Activated naive CD4-positive, alpha-beta T cell treated with anti-CD3 and anti-CD28 coated beads, Interleukin-2, amount 10 ng/mL, durations not matched to agents 7 days and 5 days (primary cell): ENCODE results near the gene RNLS.

ENCODE experiments used
- CTCF ChIA-PET: fragments of 350-600 bp; sonication (Branson Sonifier 250); formaldehyde crosslinking; loops from one replicate; lab custom pipeline; 2021; ENCODE audit warnings: antibody characterized with exemption; lab: Charles Lee
- DNase-seq: peaks from one replicate; pipeline ENCODE4 v3.0.0-alpha.2; 2020
- H3K27ac Mint-ChIP-seq: one replicate; pipeline ENCODE4 v1.8.0; 2021; ENCODE audit warnings: mild to moderate bottlenecking, moderate library complexity, mixed read lengths
- H3K27me3 Mint-ChIP-seq: one replicate; pipeline ENCODE4 v1.8.0; 2021; ENCODE audit warnings: mild to moderate bottlenecking, mixed read lengths
- H3K36me3 Mint-ChIP-seq: one replicate; pipeline ENCODE4 v1.8.0; 2021; ENCODE audit warnings: mixed read lengths
- H3K4me1 Mint-ChIP-seq: one replicate; pipeline ENCODE4 v1.8.0; 2021; ENCODE audit warnings: mixed read lengths
- H3K4me3 Mint-ChIP-seq: one replicate; pipeline ENCODE4 v1.8.0; 2021; ENCODE audit warnings: mild to moderate bottlenecking, moderate library complexity, mixed read lengths
- H3K9me3 Mint-ChIP-seq: one replicate; pipeline ENCODE4 v1.8.0; 2021; ENCODE audit warnings: mixed read lengths

The RNLS gene

DNA sequence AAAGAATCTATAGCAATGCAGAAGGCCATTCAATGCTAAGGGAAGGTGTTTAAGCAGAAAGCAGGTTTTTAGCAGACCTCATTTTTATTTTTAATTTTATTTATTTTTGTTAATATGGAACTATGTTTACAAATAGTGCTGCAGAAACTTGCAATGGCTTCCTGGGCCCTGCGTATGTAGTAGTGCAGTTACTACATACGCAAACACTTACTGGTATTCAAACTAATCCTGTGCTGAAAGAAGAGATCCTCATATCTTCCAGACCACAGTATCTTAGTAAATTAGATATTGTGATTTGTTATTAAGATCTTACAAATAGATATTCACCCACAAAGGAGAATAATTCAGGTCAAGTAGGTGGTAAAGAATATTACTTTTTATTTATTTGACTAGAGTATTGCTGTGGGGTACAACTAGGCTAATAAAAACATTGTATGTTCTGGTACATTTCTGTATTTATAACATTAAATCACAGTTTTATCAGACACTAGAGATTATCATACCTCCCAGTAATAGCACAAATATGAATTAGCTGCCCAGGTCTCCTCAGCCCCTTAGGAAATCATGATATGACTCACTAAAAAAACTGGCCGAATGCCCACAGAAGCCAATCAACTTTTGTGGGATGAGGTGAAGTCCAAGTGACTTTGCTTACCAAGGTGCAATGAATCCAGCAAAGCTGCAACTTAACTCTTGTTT, 57.6 kb downstream of the RNLS start:
- Mint-ChIP-seq H3K36me3 (no peaks in the 10 kb centered on the region), H3K4me1 (no peaks in the 10 kb centered on the region), H3K4me3 (no peak overlapping the region), H3K27me3 (peaks cover 8% of the 10 kb centered on the region), H3K27ac (no peak overlapping the region), H3K9me3 (no peaks in the 10 kb centered on the region)
- no peak for DNase-seq
- CTCF ChIA-PET = no interaction called here

DNA sequence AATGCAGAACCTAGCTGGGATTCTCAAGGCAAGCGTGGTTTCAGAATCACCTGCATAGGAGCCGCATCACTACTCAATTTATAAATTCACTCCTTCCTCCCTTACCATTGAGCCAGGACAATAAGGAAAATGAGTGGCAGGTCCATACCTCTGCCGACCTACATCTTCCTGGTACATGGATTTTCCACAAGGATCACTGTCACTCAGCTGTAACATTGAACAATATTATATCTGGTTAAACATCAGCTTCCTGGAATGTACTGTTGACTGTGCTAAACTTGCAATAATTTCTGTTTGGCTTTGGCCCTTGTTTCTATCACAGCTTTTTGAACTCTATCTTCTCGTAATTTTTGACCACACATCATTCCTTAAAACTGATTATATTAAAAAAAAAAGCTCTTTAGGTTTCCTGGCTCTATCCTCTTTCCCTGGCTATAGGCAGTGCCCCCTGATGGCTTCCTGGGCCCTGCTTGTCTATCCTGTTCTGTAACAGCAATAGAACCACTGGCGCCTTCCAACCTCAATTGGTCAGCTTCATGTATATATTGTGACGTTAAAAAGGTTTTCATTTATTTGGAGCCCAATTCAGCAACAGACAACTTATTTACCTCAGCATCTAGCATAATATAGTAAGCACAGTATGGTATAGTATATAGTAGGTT, 59.2 kb downstream of the RNLS start:
- H3K36me3 Mint-ChIP-seq = no peaks in the 10 kb centered on the region
- no peak overlapping the region for H3K27ac Mint-ChIP-seq
- H3K9me3 Mint-ChIP-seq = no peaks in the 10 kb centered on the region
- peaks cover 15% of the 10 kb centered on the region for H3K27me3 Mint-ChIP-seq
- CTCF ChIA-PET = interaction anchor here (1.2 kb wide), 1 partner anchor 9 kb away, joined by 4 read pairs; no protein-coding TSS in a partner anchor
- no peak for DNase-seq
- no peak overlapping the region for H3K4me3 Mint-ChIP-seq
- no peaks in the 10 kb centered on the region for H3K4me1 Mint-ChIP-seq

GRCh38 chr10:88522715-88523114, 60.4 kb downstream of the RNLS start:
- H3K4me3 Mint-ChIP-seq = no peak overlapping the region
- CTCF ChIA-PET = interaction anchor here (1.2 kb wide), 1 partner anchor 8 kb away, joined by 4 read pairs; no protein-coding TSS in a partner anchor
- no peaks in the 10 kb centered on the region for H3K4me1 Mint-ChIP-seq
- no peaks in the 10 kb centered on the region for H3K9me3 Mint-ChIP-seq
- no peak for DNase-seq
- no peaks in the 10 kb centered on the region for H3K36me3 Mint-ChIP-seq
- H3K27ac Mint-ChIP-seq = no peak overlapping the region
- peaks cover 15% of the 10 kb centered on the region for H3K27me3 Mint-ChIP-seq

DNA sequence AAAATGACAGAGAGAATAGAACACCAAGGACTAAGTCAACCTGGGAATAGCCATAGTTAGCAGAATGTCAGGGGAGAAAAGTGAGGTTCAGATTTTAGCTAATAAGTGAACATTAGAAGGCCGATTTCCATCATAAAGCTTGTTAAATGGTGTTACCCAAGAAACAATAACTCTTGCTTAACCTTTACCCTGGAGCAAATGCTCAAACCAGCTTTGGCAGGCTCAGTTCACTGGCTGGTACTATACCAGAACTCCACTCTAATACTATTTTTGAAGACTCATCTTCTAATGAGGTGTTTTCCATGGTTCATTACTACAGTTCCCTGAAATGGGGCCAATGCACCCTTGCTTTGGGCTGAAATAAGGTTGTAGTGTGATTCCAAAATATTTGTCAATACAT, 61.3 kb downstream of the RNLS start:
- Mint-ChIP-seq H3K4me1 (no peaks in the 10 kb centered on the region), H3K36me3 (no peaks in the 10 kb centered on the region), H3K4me3 (no peak overlapping the region), H3K27ac (no peak overlapping the region), H3K27me3 (peaks cover 10% of the 10 kb centered on the region), H3K9me3 (no peaks in the 10 kb centered on the region)
- CTCF ChIA-PET = no interaction called here
- no peak for DNase-seq

GRCh38 chr10:88515235-88515634, 67.9 kb downstream of the RNLS start:
- Mint-ChIP-seq H3K4me1 (no peaks in the 10 kb centered on the region), H3K4me3 (no peak overlapping the region)
- CTCF ChIA-PET = interaction anchor here (1.8 kb wide), 1 partner anchor 8 kb away, joined by 4 read pairs; no protein-coding TSS in a partner anchor

GRCh38 chr10:88512599-88512998, 70.5 kb downstream of the RNLS start:
- DNase-seq = no peak
- Mint-ChIP-seq H3K27me3 (no peaks in the 10 kb centered on the region), H3K4me1 (no peaks in the 10 kb centered on the region), H3K4me3 (no peak overlapping the region), H3K9me3 (no peaks in the 10 kb centered on the region), H3K36me3 (no peaks in the 10 kb centered on the region), H3K27ac (no peak overlapping the region)
- CTCF ChIA-PET = no interaction called here

More at GRCh38 chr10:88515235-88515634, 67.9 kb downstream of the RNLS start:
- Mint-ChIP-seq H3K9me3 (no peaks in the 10 kb centered on the region), H3K36me3 (no peaks in the 10 kb centered on the region), H3K27ac (no peak overlapping the region), H3K27me3 (peaks cover 6% of the 10 kb centered on the region)
- DNase-seq = no peak

DNA sequence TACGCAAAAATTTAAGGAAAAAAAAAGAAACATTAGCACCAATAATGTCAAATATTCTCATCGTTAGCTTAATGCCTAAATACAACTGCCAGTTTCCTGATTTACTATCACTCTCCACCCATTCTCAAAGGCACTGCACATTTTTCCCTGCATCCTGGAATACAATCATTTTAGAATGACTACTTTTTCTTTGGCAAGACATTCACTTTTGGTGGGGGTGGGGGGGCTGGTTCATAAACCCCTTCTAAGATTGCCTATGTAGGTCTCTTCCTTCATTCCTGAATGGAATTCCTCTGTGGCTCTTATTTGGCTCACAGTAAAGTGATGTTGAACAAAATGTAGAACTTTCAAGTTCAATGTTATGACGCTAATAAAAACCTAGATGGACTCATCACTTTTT, 74.3 kb downstream of the RNLS start:
- no peak overlapping the region for H3K4me3 Mint-ChIP-seq
- no peaks in the 10 kb centered on the region for H3K4me1 Mint-ChIP-seq
- no peaks in the 10 kb centered on the region for H3K36me3 Mint-ChIP-seq
- peaks cover 5% of the 10 kb centered on the region for H3K27me3 Mint-ChIP-seq
- no peak overlapping the region for H3K27ac Mint-ChIP-seq
- DNase-seq = no peak
- CTCF ChIA-PET = no interaction called here
- no peaks in the 10 kb centered on the region for H3K9me3 Mint-ChIP-seq

DNA sequence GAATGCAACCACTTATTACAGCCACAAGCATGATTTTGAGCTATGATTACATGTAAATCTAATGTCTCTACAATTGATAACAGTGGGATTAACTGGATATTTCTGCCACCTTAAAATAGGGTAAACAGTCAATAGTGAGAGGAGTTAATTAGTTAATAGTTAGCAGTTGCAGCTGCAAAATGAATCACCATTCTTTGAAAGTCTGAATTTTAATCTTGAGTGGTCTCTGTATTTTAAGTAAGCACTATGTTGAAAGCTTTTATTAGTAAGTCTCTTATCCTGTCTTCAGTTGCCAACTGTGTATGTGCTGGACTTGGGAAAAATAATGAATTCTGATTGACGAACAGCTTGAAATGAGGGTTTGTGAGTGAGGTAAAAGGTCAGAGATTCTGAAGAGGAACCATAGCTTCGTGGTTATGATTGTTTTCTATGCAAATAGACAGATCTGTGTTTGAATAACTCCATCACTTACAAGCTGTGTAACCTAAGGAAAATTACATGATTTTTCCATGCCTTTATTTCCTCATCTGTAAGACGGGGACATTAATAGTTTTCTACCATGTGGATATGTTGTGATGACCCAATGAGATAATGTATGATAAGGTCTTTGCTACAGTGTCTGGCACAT, 75.2 kb downstream of the RNLS start:
- CTCF ChIA-PET = no interaction called here
- Mint-ChIP-seq H3K9me3 (no peaks in the 10 kb centered on the region), H3K27me3 (peaks cover 5% of the 10 kb centered on the region), H3K4me3 (no peak overlapping the region), H3K27ac (no peak overlapping the region), H3K36me3 (no peaks in the 10 kb centered on the region), H3K4me1 (no peaks in the 10 kb centered on the region)
- DNase-seq = no peak

GRCh38 chr10:88507404-88507803, 75.7 kb downstream of the RNLS start:
- Mint-ChIP-seq H3K27me3 (peaks cover 5% of the 10 kb centered on the region), H3K36me3 (no peaks in the 10 kb centered on the region), H3K9me3 (no peaks in the 10 kb centered on the region), H3K27ac (no peak overlapping the region), H3K4me3 (no peak overlapping the region), H3K4me1 (no peaks in the 10 kb centered on the region)
- CTCF ChIA-PET = no interaction called here
- DNase-seq = no peak

DNA sequence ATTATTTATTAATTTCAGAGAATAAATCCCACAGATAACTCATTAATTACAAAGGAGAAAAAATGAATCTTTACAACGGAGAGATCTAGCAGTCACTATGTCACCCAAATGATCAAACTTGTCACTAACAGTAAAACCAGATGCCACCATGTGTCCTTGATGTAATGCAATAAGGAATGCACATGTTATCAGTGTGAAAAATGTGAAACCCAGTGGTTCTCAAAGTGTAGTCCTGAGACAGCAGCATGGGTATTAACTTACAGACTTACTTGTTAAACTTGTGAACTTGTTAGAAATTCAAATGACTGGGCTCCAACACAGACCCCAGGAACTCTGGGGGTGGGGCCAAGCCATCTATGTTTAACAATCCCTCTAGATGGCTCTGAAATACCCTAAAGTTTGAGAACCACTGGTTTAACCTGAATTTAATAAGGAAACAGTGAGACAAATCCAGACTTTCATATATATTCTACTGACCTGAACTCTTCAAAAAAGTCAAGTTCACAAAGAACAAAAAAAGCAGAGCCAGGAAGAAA, 77.4 kb downstream of the RNLS start:
- H3K27me3 Mint-ChIP-seq = peaks cover 5% of the 10 kb centered on the region
- no peaks in the 10 kb centered on the region for H3K4me1 Mint-ChIP-seq
- CTCF ChIA-PET = no interaction called here
- no peaks in the 10 kb centered on the region for H3K9me3 Mint-ChIP-seq
- H3K27ac Mint-ChIP-seq = no peak overlapping the region
- H3K4me3 Mint-ChIP-seq = no peak overlapping the region
- no peaks in the 10 kb centered on the region for H3K36me3 Mint-ChIP-seq
- no peak for DNase-seq

GRCh38 chr10:88505265-88505664, 77.9 kb downstream of the RNLS start:
- H3K27me3 Mint-ChIP-seq = peaks cover 5% of the 10 kb centered on the region
- no peaks in the 10 kb centered on the region for H3K9me3 Mint-ChIP-seq
- H3K36me3 Mint-ChIP-seq = no peaks in the 10 kb centered on the region
- CTCF ChIA-PET = no interaction called here
- DNase-seq = no peak
- no peaks in the 10 kb centered on the region for H3K4me1 Mint-ChIP-seq
- no peak overlapping the region for H3K4me3 Mint-ChIP-seq
- no peak overlapping the region for H3K27ac Mint-ChIP-seq

GRCh38 chr10:88500656-88501055, 82.5 kb downstream of the RNLS start:
- peaks cover 4% of the 10 kb centered on the region for H3K4me1 Mint-ChIP-seq
- CTCF ChIA-PET = no interaction called here
- no peaks in the 10 kb centered on the region for H3K9me3 Mint-ChIP-seq
- DNase-seq = no peak
- H3K36me3 Mint-ChIP-seq = peaks cover 3% of the 10 kb centered on the region
- H3K4me3 Mint-ChIP-seq = no peak overlapping the region
- peaks cover 6% of the 10 kb centered on the region for H3K27me3 Mint-ChIP-seq
- H3K27ac Mint-ChIP-seq = no peak overlapping the region

DNA sequence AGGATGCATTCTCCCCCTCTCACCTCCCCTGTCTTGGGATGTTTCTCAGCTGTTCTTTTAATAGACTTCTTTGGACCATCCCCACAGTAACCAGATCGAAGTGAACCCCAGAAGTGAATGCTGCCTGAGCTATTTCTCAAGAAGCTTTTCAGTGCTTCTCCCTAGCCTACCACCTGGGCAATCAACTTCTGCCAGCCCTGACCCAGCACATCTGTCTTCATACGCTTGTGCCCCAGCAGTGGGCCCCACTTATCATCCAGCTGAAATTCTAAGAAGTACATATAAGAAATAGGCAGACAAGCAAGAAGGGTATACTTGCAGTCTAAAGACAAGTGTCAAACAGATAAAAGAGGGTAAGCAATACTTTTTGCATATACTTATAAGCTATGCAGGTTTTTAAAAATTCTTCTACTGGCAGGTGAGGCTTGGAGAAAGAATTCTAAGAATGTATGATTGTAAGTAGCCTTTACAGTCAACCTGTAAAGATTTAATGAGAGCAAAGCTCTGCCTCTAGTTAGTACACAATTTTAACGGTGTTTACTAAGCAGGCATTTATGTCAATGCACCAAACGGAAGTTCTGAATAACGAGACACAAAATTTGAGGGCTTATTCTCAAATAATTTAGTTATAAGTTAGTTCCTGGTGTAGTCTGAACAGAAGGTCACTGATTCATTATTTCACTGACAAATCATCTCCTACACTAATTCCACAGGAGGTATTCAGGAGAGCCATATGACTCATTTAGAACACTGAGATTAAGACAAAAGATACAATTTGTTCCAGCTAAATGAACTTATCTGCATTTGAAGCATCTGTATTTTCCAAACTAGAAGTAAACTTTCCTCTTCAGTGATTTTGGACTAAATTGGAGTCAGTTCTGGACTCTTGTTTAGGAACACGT, 83.3 kb downstream of the RNLS start:
- peaks cover 4% of the 10 kb centered on the region for H3K4me1 Mint-ChIP-seq

GRCh38 chr10:88497913-88498312, 85.2 kb downstream of the RNLS start:
- CTCF ChIA-PET = no interaction called here
- Mint-ChIP-seq H3K9me3 (no peaks in the 10 kb centered on the region), H3K4me1 (peaks cover 4% of the 10 kb centered on the region)

More for the DNA sequence above, 83.3 kb downstream of the RNLS start:
- Mint-ChIP-seq H3K27ac (no peak overlapping the region), H3K36me3 (peaks cover 3% of the 10 kb centered on the region), H3K27me3 (peaks cover 4% of the 10 kb centered on the region), H3K4me3 (no peak overlapping the region), H3K9me3 (no peaks in the 10 kb centered on the region)
- no peak for DNase-seq
- CTCF ChIA-PET = no interaction called here

More at GRCh38 chr10:88497913-88498312, 85.2 kb downstream of the RNLS start:
- Mint-ChIP-seq H3K36me3 (peaks cover 3% of the 10 kb centered on the region), H3K4me3 (no peak overlapping the region), H3K27ac (no peak overlapping the region), H3K27me3 (peaks cover 4% of the 10 kb centered on the region)
- DNase-seq = no peak
